Caki2 (cell line): ENCODE data around the gene CDK4. TPM values are rescaled to one million over a fixed set of nuclear protein-coding genes. Genes with fewer than 3 reads are reported as not detected.

Experiments used
- DNase-seq: peaks from one replicate; pipeline ENCODE4 v3.0.0-alpha.2; 2015; ENCODE audit warnings: low read depth
- in situ Hi-C: cut with HindIII; loops from 2 replicates; pipeline ENCODE4 v1.10.0; 2016; ENCODE audit warnings: low sequenced_read_pairs, low pct_unique_long_range_greater_than_20kb, mixed read lengths
- total RNA-seq: library from RNA; depleted of rRNA; stranded (reverse); fragments of >200 nt; shearing (Covaris generic); gene quantifications from 2 replicates; pipeline ENCODE4 v1.2.3, GENCODE V29; 2014; ENCODE audit warnings: low replicate concordance; rRNA removed

Gene CDK4
- total RNA-seq, result 463 and 654 TPM in 2 replicates

DNA sequence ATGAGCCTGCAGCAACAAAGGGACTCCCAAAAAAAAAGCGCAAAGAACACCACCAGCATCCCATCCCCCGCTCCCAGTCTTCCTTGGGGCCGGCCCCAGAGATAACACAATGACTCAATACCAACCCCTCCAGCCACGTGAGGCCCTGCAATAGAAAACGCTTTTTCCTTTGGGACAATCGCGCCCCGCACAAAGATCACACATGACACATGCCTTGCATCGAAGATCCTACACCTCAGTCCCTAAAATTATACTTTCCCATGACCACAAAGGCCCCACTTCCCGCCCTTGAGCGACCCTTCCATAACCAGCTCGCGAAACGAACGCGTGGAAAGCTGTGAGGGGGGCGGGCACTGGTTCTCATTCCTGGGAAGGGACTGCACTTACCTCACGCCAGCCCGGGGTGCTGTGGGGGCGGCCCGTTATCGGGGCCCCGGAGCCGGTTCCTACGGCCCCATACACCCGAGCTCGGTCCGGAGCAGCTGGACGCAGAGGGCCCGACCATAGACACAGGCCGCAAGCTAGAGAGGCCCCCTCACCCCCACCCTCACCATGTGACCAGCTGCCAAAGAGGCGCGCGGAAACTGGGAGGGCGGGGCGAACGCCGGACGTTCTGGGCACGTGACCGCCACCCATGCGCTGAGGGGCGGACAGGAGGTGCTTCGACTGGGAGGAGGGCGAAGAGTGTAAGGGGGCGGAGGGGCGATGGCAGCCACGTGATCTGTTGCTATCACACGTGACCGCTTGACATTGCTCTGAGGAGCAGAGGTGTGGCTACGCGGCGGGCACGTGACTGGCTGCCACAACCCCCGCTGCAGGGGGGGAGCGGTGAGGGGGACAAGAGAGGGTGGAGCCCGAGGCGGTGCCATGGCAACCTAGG is at the start of gene CDK4:
TSS of gene CDK4 (minus strand) at position 523 of the 880 bp plus-strand sequence. CDS start 593 bp downstream, outside the sequence.
- peak; percentile 100 for DNase-seq
- in situ Hi-C loops, result no loop called here

DNA sequence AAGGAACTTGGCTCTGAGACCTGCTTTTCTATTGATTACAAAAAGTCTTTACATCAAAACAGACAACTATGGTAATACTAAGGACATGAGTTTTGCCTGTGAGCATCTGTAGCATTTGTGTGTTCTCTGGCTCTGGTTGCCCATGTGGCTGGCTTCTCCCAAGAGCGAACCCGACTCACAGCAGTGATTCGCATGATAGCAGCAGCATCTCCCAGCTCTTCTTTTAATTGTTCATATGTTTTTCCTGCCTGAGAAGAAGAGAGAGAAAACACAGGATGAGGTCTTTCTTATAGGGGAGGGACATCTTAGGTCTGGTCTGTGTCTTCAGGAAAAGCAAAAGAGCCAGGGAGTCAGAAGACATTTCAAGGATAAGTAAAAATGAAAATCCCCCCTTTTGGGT is 48.9 kb upstream of the CDK4 start:
- in situ Hi-C loops, result no loop called here
- DNase-seq, result no peak

DNA sequence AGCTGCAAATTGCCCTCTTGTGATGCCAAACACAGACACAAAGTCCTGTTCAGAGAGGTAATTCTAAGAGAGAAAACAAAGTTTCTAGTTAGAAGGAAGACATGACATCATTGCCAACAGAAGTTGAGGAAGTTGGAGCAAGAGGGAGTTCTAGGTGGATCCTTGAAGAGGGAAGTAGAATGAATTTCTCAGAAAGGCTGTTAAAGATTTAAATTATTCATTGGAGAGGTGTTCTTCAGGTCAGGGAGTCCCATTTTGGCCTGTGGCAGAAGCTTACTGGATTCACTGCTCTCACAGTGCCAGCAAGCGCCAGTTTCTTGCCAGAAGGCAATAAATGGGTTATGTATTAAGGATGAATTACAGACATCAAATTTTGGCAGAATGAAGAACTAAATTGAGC is 45.8 kb upstream of the CDK4 start:
- in situ Hi-C loops, result no loop called here
- DNase-seq, result no peak

DNA sequence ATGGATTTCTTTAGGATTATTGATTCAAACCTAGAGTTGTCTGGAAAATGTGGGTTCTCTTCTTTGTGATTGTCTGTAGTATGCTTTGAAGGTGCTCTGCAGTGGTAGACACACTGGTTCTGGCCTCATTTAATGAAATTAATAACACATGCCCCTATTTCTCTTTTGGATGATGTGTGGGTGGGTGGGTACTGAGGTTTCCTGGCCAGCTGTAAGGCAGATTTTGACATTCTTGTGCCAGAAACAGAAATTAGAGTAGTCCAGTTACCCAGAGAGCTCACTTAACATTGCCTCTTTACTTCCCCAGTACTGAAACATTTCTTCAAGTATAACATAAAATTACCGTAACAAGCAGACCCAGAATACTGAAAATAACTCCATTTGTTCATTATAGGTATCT is 44.9 kb upstream of the CDK4 start:
- in situ Hi-C loops, result no loop called here
- no peak for DNase-seq

DNA sequence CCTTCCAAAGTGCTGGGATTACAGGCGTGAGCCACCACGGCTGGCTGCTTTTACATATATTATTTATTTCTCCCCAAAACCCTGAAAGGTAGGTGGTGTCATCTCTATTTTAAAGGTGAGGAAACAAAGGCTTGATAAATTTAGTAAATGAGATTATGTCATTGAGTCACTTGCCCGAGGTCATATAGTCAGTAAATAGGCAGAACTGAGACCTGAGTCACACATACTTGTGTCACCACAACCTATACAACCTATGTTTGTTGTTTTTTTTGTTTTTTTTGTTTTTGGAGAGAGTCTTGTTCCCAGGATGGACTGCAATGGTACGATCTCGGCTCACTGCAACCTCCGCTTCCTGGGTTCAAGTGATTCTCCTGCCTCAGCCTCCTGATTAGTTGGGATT is 43.2 kb upstream of the CDK4 start:
- in situ Hi-C loops, result no loop called here
- no peak for DNase-seq

DNA sequence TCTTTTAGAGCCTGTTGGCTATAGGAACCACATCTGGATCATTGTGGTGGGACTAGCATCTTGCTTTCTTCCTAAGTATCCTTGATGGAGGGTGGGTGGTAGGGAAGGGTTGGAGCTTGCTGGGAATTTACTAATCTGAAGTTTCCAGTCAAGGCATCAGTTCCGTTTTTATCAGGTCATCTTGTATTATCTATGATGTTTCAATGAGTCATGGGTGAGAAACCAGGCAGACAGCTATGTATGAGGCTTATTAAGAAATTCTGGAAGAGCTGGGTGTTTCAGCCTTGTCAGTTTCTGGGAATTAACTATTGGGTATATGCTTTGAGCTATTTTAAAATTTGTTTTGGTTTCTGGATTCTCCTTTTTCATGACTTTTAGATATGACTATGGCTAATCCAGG is 41.8 kb upstream of the CDK4 start:
- DNase-seq, result no peak
- in situ Hi-C loops, result no loop called here

DNA sequence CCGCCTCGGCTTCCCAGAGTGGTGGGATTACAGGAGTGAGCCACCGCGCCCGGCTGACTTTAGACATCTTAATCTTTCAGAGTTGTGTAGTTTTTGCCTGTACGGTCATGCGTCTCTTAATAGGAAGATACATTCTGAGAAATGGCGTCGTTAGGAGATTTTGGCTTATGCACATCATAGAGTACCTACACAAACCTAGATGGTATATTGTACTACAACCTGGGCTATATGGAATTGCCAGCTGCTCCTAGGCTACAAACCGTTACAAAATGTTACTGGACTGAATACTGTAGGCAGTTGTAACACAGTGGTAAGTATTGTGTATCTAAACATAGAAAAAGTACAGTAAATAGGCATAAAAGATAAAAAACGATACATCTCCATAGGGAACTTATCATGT is 31.8 kb upstream of the CDK4 start:
- no peak for DNase-seq
- in situ Hi-C loops, result no loop called here

DNA sequence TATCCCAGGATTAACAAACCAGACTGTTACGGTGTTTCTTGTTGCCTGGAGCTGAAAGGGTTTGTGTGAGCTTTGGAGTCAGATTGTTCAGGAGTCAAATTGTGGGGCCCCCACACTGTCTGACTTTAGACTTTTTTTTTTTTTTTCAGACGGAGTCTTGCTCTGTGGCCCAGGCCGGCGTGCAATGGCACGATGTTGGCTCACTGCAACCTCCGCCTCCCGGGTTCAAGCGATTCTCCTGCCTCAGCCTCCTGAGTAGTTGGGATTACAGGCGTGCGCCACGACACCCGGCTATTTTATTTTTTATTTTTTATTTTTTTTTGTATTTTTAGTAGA is 31.3 kb upstream of the CDK4 start:
- no peak for DNase-seq
- in situ Hi-C loops, result no loop called here

DNA sequence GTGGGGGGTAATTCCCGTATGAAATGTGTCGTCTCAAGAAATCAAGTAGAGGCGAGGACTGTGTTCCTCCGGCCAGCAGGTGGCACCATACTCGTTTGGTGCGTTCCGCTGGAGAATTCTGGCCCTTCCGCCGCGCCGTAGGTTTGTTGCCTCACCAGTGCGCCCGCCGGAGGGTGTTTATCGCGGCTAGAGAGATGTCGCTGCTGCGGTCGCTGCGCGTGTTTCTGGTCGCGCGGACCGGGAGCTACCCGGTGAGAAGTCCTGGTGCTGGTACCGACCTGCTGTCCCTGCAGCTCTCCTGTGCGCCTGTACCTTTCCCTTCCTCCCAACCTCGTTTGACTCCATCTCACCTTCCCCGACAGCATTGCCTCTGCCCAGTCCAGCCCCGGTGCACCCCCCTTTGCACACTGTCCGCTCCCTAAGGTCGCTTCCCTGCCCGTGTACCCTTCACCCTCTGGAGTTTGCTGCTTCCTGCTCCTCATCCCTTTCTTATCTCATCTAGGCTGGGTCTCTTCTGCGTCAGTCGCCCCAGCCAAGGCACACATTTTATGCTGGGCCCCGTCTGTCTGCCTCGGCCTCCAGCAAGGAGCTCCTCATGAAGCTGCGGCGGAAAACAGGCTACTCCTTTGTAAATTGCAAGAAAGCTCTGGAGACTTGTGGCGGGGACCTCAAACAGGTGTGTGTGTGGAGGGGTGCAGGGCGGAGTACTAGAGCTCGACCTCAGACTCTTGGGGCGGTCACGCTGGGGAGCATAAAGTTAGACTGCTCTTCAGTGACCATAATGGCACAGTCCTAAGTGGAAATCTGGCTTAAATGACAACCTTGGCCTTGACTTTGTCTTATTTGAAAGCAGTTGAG is 30.7 kb upstream of the CDK4 start, which contains the start of gene TSFM:
TSS of gene TSFM (plus strand) at position 180 of the 858 bp plus-strand sequence. CDS start at position 195, 15 bp downstream.
- in situ Hi-C loops, result no loop called here
- DNase-seq, result peak; percentile 86

DNA sequence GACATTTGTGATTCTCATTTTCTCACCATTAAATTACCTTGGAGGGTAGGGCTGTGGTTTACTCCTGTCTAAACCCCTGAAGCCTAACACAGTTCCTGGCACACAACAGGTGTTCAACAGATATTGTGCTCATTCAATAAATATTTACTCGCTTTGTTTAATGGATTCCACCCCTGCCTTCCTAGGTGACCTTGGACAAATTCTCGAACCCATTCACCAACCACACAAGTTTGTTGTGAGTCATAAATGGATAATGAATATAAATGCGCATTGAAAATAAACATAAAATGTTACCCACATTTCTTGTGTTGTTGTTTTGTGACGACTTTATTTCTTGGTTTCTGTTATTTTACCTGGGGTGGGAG is 30.1 kb upstream of the CDK4 start:
- DNase-seq, result no peak
- in situ Hi-C loops, result no loop called here

DNA sequence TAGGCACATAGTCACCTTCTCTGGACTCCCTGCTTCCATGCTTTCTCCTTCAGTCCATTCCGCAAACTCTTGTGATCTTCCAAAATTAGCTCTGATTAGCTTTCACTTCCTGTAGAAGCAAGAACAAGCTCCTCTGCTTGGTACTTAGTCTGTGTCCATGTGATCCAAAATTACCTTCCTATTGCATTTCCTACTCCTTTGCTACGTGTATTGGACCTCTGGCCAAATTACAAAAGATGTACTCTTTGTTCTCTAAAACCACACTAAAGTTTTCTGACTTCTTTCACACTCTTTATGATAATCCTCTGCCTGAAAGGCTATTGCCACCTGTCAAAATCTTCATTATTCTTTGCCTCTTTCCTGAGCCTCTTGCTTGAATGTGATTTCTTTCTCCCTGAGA is 29.7 kb upstream of the CDK4 start:
- no peak for DNase-seq
- in situ Hi-C loops, result no loop called here

DNA sequence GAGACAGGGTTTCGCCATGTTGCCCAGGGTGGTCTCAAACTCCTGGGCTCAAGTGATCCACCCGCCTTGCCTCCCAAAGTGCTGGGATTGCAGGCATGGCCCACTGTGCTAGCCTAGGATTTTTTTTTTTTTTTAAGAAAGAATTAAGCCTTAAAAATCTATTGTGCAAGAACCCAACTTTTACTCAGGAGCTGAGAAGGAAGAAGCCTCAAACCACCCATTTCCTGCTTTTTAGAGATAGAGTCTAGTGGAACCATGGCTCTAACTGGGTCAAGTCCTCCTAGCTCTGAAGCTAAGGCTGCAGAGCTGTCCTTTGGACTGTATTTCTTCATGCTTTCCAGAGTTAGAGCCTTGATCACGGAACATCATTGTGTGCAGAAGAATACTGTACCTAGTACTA is 29.1 kb upstream of the CDK4 start:
- in situ Hi-C loops, result no loop called here
- no peak for DNase-seq

DNA sequence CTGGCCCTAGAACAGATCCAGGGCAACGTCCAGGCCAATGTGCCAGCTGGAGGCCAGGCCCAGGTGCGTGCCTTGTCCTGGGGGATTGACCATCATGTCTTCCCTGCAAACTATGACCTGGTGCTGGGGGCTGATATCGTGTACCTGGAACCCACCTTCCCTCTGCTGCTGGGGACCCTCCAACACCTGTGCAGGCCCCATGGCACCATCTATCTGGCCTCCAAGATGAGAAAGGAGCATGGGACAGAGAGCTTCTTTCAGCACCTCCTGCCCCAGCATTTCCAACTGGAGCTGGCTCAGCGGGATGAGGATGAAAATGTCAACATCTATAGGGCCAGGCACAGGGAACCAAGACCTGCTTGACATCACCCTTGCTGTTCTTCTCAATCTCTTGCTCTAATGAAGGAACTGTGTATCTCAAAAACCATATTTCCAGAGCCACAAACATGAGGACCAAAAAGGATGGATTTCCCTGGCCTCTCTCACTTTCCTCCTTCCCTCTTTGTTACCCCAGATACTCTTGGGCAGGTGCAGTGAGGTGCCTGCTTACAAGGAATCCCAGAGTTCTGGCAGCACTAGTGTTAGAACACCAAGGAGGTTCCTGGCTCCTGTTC is 28.3 kb upstream of the CDK4 start:
- no peak for DNase-seq
- in situ Hi-C loops, result no loop called here

DNA sequence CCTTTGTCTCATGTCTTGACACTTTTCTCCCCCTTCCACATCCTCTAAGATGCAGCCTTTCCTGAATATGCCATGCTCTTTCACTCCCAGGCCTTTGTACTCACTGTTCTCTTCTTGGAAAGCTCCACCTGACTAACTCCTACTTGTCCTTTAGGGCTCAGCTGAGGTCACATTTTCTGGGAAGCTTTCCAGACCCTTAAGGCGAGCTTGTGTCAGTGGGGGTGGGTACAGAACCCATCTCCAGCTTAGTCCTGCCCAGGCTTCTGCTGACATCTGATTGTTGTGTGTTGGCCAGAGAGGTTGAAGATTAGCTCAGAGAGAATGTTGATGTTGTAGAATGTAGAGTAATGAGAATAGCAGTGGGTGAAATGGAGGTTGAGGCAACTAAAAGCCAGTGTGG is 27.6 kb upstream of the CDK4 start:
- DNase-seq, result no peak
- in situ Hi-C loops, result no loop called here

DNA sequence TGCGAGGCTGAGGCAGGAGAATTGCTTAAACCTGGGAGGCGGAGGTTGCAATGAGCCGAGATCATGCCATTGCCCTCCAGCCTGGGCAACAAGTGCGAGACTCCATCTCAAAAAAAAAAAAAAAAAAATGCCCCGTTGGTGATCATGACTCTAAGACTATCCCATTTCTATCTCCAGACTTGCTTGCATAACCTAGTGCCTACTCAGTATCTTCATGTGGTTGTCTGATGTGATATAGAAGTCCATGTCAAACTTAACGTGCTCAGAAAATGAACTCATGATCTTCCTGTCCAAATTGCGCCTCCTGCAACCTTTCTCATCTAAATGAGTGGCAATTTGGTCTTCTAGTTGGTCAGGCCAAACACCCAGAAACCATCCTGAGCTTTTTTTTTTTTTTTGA is 25.8 kb upstream of the CDK4 start:
- no peak for DNase-seq
- in situ Hi-C loops, result no loop called here

DNA sequence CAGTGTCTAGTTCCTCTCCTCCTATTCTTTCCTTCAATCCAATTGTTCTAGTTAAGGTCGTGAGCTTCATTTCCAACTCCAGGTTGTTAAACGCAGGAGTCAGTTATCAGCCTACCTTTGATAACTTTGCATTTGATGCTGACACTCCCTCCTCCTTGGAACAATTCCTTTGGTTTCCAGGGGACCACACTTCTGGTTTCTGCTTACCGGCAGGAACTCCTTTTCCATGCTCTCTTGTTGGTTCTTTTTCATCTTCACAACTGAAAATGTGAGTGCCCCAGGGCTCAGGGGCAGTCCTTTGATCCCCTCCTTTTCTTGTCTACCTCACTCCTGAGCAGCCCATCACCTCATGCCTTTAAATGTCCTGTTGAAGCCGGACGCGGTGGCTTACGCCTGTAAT is 25.3 kb upstream of the CDK4 start:
- DNase-seq, result no peak
- in situ Hi-C loops, result no loop called here

DNA sequence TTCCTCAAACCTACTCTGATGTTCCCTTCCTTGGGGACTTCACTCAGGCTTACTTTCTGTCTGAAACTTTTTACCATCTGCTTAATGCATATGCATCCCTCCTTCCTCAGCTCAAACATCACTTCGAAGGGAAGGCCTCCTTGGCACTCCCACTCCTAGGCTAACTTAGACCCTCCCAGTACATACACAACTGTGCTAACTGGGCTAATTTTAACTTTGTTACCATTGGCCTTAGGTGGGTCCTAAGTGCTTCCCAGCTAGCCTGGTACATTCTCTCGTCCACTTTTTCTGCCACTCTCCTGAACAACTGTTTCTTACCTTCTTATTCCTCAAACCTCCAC is 24.1 kb upstream of the CDK4 start:
- in situ Hi-C loops, result no loop called here
- no peak for DNase-seq

DNA sequence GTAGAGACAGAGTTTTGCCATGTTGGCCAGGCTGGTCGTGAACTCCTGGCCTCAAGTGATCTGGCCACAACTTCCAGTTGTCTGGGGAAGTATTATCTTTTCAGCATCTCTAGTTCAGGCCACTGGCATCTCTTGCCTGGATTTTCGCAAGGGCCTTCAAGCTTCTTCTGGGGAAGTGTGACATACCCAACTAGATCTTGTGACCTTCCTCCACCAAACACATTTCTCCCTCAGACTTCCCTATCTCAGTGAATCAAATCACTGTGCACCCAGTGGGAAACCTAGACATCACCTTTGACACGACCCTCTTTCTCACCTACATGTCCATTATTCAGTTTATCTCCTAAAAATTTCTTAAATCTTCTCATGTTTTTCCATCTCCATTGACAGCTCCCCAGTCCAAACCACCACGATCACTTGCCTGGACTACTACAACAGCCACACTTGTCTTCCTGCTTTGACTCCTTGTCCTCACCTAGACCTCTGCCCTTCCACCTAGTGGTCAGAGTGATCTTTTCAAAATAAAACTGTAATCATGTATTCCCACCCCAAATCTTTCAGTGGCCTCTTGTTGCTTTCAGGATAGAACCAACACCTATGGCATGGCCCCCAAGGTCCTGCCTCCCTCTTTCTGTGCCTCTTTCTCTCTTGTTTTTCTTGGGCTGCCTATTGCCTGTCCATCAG is 23.6 kb upstream of the CDK4 start:
- DNase-seq, result no peak
- in situ Hi-C loops, result no loop called here

DNA sequence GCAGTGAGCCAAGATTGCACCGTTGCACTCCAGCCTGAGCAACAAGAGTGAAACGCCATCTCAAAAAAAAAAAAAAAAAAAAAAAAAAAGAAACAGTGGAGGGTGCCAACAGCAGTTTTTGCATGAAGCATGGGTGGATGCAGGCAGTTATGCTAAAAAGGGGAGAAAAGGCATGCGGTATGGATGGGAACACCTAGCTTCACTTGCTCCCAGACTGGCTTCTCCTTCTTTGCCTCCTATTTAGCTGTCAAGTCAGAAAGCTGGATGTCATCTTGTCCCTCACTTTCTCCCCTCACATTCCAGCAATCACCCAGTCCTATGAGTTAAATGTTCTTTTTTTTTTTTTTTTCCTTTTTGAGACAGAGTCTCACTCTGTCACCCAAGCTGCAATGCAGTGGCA is 22.9 kb upstream of the CDK4 start:
- no peak for DNase-seq
- in situ Hi-C loops, result no loop called here
